ENCODE results near the gene PSMB7.

Gene PSMB7

GRCh38 chr9:124443625-124444024 is 28.4 kb upstream of the PSMB7 start:
- Histone ChIP-seq H2AFZ (ENCODE audit: low read depth, low read length, severe bottlenecking) (no peak overlapping the region), H3F3A (ENCODE audit: insufficient read depth) (no peaks in the 10 kb centered on the region), H3K79me2 (ENCODE audit: insufficient read depth, low read length) (no peaks in the 10 kb centered on the region), H3K27me3 (ENCODE audit: low read length) (no peaks in the 10 kb centered on the region), H3K4me3 (ENCODE audit: insufficient read depth, low read length, poor library complexity, severe bottlenecking) (no peak overlapping the region), H3K4me2 (ENCODE audit: low read depth, low read length, poor library complexity, severe bottlenecking) (no peak overlapping the region), H3K9me2 (replicated peaks; ENCODE audit: insufficient read depth, low read length) (no peaks in the 10 kb centered on the region), H4K20me1 (ENCODE audit: low read depth, low read length) (no peaks in the 10 kb centered on the region), H3K9me3 (ENCODE audit: insufficient read depth, low read length) (no peaks in the 10 kb centered on the region), H3K36me3 (ENCODE audit: low read length) (no peaks in the 10 kb centered on the region), H3K9ac (ENCODE audit: low read length) (no peak overlapping the region), H3K27ac (ENCODE audit: low read depth, low read length) (no peak overlapping the region)
- TF ChIP-seq, protein P1, sequence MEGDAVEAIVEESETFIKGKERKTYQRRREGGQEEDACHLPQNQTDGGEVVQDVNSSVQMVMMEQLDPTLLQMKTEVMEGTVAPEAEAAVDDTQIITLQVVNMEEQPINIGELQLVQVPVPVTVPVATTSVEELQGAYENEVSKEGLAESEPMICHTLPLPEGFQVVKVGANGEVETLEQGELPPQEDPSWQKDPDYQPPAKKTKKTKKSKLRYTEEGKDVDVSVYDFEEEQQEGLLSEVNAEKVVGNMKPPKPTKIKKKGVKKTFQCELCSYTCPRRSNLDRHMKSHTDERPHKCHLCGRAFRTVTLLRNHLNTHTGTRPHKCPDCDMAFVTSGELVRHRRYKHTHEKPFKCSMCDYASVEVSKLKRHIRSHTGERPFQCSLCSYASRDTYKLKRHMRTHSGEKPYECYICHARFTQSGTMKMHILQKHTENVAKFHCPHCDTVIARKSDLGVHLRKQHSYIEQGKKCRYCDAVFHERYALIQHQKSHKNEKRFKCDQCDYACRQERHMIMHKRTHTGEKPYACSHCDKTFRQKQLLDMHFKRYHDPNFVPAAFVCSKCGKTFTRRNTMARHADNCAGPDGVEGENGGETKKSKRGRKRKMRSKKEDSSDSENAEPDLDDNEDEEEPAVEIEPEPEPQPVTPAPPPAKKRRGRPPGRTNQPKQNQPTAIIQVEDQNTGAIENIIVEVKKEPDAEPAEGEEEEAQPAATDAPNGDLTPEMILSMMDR (IDR thresholded peaks at IDR 0.05; ENCODE audit: insufficient read depth, low read length, poor library complexity, severe bottlenecking): no peak
- TF ChIP-seq EZH2phosphoT487 (conservative IDR thresholded peaks at IDR 0.05; ENCODE audit: low read length): no peak

DNA sequence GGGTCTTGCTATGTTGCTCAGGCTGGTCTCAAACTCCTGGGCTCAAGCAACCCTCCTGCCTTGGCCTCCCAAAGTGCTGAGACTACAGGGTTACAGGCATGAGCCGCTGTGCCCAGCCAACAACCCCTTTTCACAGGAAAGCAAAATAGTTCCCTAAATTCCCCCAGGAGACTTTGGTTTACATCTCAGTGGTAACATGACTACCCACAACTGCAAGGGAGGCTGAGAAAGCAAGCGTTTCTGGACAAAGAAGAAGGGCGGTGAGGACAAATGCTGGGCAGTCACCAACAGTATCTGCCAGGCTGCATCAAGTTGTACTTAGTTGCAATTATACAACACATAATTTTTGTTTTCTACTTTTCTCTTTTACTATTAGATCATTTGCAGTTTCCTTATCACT is 27.6 kb upstream of the PSMB7 start:
- no peak overlapping the region for H3K27ac ChIP-seq (ENCODE audit: low read depth, low read length)
- H3K36me3 ChIP-seq (ENCODE audit: low read length): no peaks in the 10 kb centered on the region
- no peaks in the 10 kb centered on the region for H3K9me3 ChIP-seq (ENCODE audit: insufficient read depth, low read length)
- H2AFZ ChIP-seq (ENCODE audit: low read depth, low read length, severe bottlenecking): no peak overlapping the region
- H3K4me2 ChIP-seq (ENCODE audit: low read depth, low read length, poor library complexity, severe bottlenecking): no peak overlapping the region
- H3K9ac ChIP-seq (ENCODE audit: low read length): no peak overlapping the region
- no peaks in the 10 kb centered on the region for H3K27me3 ChIP-seq (ENCODE audit: low read length)
- no peak for TF ChIP-seq EZH2phosphoT487 (conservative IDR thresholded peaks at IDR 0.05; ENCODE audit: low read length)
- TF ChIP-seq, protein P1 (IDR thresholded peaks at IDR 0.05; ENCODE audit: insufficient read depth, low read length, poor library complexity, severe bottlenecking): no peak
- H3K79me2 ChIP-seq (ENCODE audit: insufficient read depth, low read length): no peaks in the 10 kb centered on the region
- no peaks in the 10 kb centered on the region for H3K9me2 ChIP-seq (replicated peaks; ENCODE audit: insufficient read depth, low read length)
- H3F3A ChIP-seq (ENCODE audit: insufficient read depth): no peaks in the 10 kb centered on the region
- no peaks in the 10 kb centered on the region for H4K20me1 ChIP-seq (ENCODE audit: low read depth, low read length)
- no peak overlapping the region for H3K4me3 ChIP-seq (ENCODE audit: insufficient read depth, low read length, poor library complexity, severe bottlenecking)

GRCh38 chr9:124442379-124442778 is 27.1 kb upstream of the PSMB7 start:
- no peak for TF ChIP-seq EZH2phosphoT487 (conservative IDR thresholded peaks at IDR 0.05; ENCODE audit: low read length)
- TF ChIP-seq, protein P1 (IDR thresholded peaks at IDR 0.05; ENCODE audit: insufficient read depth, low read length, poor library complexity, severe bottlenecking): no peak

More at GRCh38 chr9:124442379-124442778, 27.1 kb upstream of the PSMB7 start:
- no peak overlapping the region for H3K4me2 ChIP-seq (ENCODE audit: low read depth, low read length, poor library complexity, severe bottlenecking)
- no peak overlapping the region for H3K4me3 ChIP-seq (ENCODE audit: insufficient read depth, low read length, poor library complexity, severe bottlenecking)
- no peaks in the 10 kb centered on the region for H3F3A ChIP-seq (ENCODE audit: insufficient read depth)
- no peaks in the 10 kb centered on the region for H3K36me3 ChIP-seq (ENCODE audit: low read length)
- no peak overlapping the region for H3K9ac ChIP-seq (ENCODE audit: low read length)
- no peaks in the 10 kb centered on the region for H3K9me2 ChIP-seq (replicated peaks; ENCODE audit: insufficient read depth, low read length)
- no peaks in the 10 kb centered on the region for H4K20me1 ChIP-seq (ENCODE audit: low read depth, low read length)
- H3K27ac ChIP-seq (ENCODE audit: low read depth, low read length): no peak overlapping the region
- no peaks in the 10 kb centered on the region for H3K9me3 ChIP-seq (ENCODE audit: insufficient read depth, low read length)
- no peak overlapping the region for H2AFZ ChIP-seq (ENCODE audit: low read depth, low read length, severe bottlenecking)
- no peaks in the 10 kb centered on the region for H3K79me2 ChIP-seq (ENCODE audit: insufficient read depth, low read length)
- H3K27me3 ChIP-seq (ENCODE audit: low read length): no peaks in the 10 kb centered on the region
